ENCODE measurements around the gene CNTD1. TPM values are rescaled to one million over a fixed set of nuclear protein-coding genes. Genes with fewer than 3 reads are reported as not detected.

The CNTD1 gene
- total RNA-seq, 1 experiment from 2014 or later, result not detected

GRCh38 chr17:42783062-42783790 is 15.4 kb upstream of the CNTD1 start (continued):
- TF ChIP-seq FOXP1 (CRISPR knock-in tag; IDR thresholded peaks at IDR 0.05; ENCODE audit: borderline replicate concordance), result no peak
- TF ChIP-seq GTF2I (CRISPR knock-in tag; conservative IDR thresholded peaks at IDR 0.05), result no peak

- no peak overlapping the region for H3K27ac Mint-ChIP-seq
- H3K36me3 Mint-ChIP-seq, result no peaks in the 10 kb centered on the region; the same call in 1 of the 2 replicates
- H3K9me3 Mint-ChIP-seq, result no peaks in the 10 kb centered on the region
- H3K4me3 Mint-ChIP-seq, result no peak overlapping the region
- TF ChIP-seq ATF6 (CRISPR knock-in tag; IDR thresholded peaks at IDR 0.05), result no peak
- TF ChIP-seq ZSCAN18 (CRISPR knock-in tag; IDR thresholded peaks at IDR 0.05), result no peak
- no peak for TF ChIP-seq TEAD1 (CRISPR knock-in tag; IDR thresholded peaks at IDR 0.05)
- no peak for TF ChIP-seq FOXK1 (CRISPR knock-in tag; IDR thresholded peaks at IDR 0.05)
- no peak for TF ChIP-seq MLX (CRISPR knock-in tag; IDR thresholded peaks at IDR 0.05)
- TF ChIP-seq SP1 (CRISPR knock-in tag; conservative IDR thresholded peaks at IDR 0.05), result no peak
- TF ChIP-seq ZNF219 (CRISPR knock-in tag; IDR thresholded peaks at IDR 0.05; ENCODE audit: borderline replicate concordance), result no peak
- TF ChIP-seq NR3C1 (CRISPR knock-in tag; conservative IDR thresholded peaks at IDR 0.05; ENCODE audit: low read depth), result no peak
- no peak for TF ChIP-seq SMAD3 (CRISPR knock-in tag; IDR thresholded peaks at IDR 0.05; ENCODE audit: borderline replicate concordance)
- TF ChIP-seq E2F1 (CRISPR knock-in tag; IDR thresholded peaks at IDR 0.05), result no peak
- TF ChIP-seq ZNF281 (CRISPR knock-in tag; IDR thresholded peaks at IDR 0.05), result no peak
- H3K27me3 Mint-ChIP-seq (ENCODE audit: low read depth), result peaks cover 61% of the 10 kb centered on the region
- ChIA-PET POLR2A (no interaction called here), CTCF (interaction anchor here (2.0 kb wide), 1 partner anchor 40 kb away, joined by 6 read pairs; the partner anchor contains the start of gene BECN1)
- ATAC-seq (no peak), DNase-seq (ENCODE audit: low spot score) (no peak)
- H3K4me1 Mint-ChIP-seq, result peaks cover 20% of the 10 kb centered on the region
These were observed 14.9 kb upstream of the CNTD1 start for GRCh38 chr17:42783791-42784138.

- Mint-ChIP-seq H3K9me3 (no peaks in the 10 kb centered on the region), H3K4me3 (no peak overlapping the region), H3K36me3 (no peaks in the 10 kb centered on the region), H3K27ac (no peak overlapping the region), H3K27me3 (ENCODE audit: low read depth) (peaks cover 66% of the 10 kb centered on the region), H3K4me1 (peaks cover 18% of the 10 kb centered on the region)
- no peak for ATAC-seq
- ChIA-PET POLR2A (no interaction called here), CTCF (no interaction called here)
- no peak for DNase-seq (ENCODE audit: low spot score)
- TF ChIP-seq GTF2I (CRISPR knock-in tag; conservative IDR thresholded peaks at IDR 0.05) (no peak), NR3C1 (CRISPR knock-in tag; conservative IDR thresholded peaks at IDR 0.05; ENCODE audit: low read depth) (no peak), FOXP1 (CRISPR knock-in tag; IDR thresholded peaks at IDR 0.05; ENCODE audit: borderline replicate concordance) (no peak), GABPB1 (CRISPR knock-in tag; IDR thresholded peaks at IDR 0.05) (no peak), PRDM15 (CRISPR knock-in tag; IDR thresholded peaks at IDR 0.05) (no peak), NFE2L1 (CRISPR knock-in tag; IDR thresholded peaks at IDR 0.05) (no peak), ATF2 (CRISPR knock-in tag; IDR thresholded peaks at IDR 0.05; ENCODE audit: borderline replicate concordance, low read depth) (no peak), ZBTB21 (CRISPR knock-in tag; IDR thresholded peaks at IDR 0.05; ENCODE audit: borderline replicate concordance) (no peak), TEAD1 (CRISPR knock-in tag; IDR thresholded peaks at IDR 0.05) (no peak), NFYB (CRISPR knock-in tag; conservative IDR thresholded peaks at IDR 0.05; ENCODE audit: low read depth) (no peak)
These were observed 14.3 kb upstream of the CNTD1 start for GRCh38 chr17:42784409-42784808.

Measured in WTC11 (cell line).